ENCODE results near the gene PRKAG1.

PRKAG1 gene

DNA sequence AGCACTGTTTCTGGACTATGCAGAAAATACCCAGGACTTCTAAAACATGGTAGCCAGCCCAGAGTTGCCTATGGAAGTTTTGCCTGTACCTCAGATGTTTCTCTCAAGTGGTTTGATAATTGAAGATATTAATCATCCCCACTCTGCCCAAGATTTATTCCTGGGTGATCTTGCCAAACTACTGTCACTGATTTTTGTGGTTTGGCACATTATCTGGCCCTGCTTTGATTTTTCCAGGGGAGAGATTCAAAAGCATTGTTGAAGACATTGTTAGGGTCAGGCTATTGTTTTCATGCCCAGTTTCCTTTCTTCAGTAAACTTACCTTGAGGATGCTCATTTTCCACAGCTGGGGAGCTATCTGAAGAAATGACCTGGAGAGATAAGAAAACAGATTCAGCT is 5.8 kb downstream of the PRKAG1 start:
- H3K27me3 ChIP-seq (ENCODE audit: insufficient read depth, low read length, poor library complexity, severe bottlenecking) = no peaks in the 10 kb centered on the region
- no peaks in the 10 kb centered on the region for H3K9me3 ChIP-seq (ENCODE audit: insufficient read depth, low read depth, low read length)
- H3K79me2 ChIP-seq (ENCODE audit: insufficient read depth, low read length) = 0 out of 2 replicates have a peak, but pooled peaks cover 8% of the 10 kb centered on the region

GRCh38 chr12:49010092-49010668 is 8.4 kb downstream of the PRKAG1 start:
- H3K4me1 ChIP-seq (ENCODE audit: insufficient read depth, low read length, poor library complexity, severe bottlenecking) = no peaks in the 10 kb centered on the region
- H3K9me3 ChIP-seq (ENCODE audit: insufficient read depth, low read depth, low read length) = no peaks in the 10 kb centered on the region
- H3K4me3 ChIP-seq (ENCODE audit: low read length, poor library complexity, severe bottlenecking) = no peak overlapping the region
- H3K27me3 ChIP-seq (ENCODE audit: insufficient read depth, low read length, poor library complexity, severe bottlenecking) = no peaks in the 10 kb centered on the region
- no peaks in the 10 kb centered on the region for H4K20me1 ChIP-seq (ENCODE audit: insufficient read depth, low read length, poor library complexity, severe bottlenecking)
- no peaks in the 10 kb centered on the region for H3K36me3 ChIP-seq (ENCODE audit: insufficient read depth, low read length)
- H3K79me2 ChIP-seq (ENCODE audit: insufficient read depth, low read length) = no peaks in the 10 kb centered on the region
- H3K9me2 ChIP-seq (replicated peaks; ENCODE audit: low read depth, low read length) = no peaks in the 10 kb centered on the region
- H3K9ac ChIP-seq (ENCODE audit: low read depth, low read length, poor library complexity, severe bottlenecking) = no peak overlapping the region
- no peak for TF ChIP-seq EZH2phosphoT487 (IDR thresholded peaks at IDR 0.05; ENCODE audit: borderline replicate concordance)
- TF ChIP-seq CTCF (conservative IDR thresholded peaks at IDR 0.05; ENCODE audit: low read length) = no peak
- no peak overlapping the region for H3K4me2 ChIP-seq (ENCODE audit: low read depth, low read length, poor library complexity, severe bottlenecking)
- no peak overlapping the region for H2AFZ ChIP-seq (ENCODE audit: low read length)
- no peaks in the 10 kb centered on the region for H3F3A ChIP-seq (ENCODE audit: low read depth)

More for the DNA sequence above, 5.8 kb downstream of the PRKAG1 start:
- Histone ChIP-seq H4K20me1 (ENCODE audit: insufficient read depth, low read length, poor library complexity, severe bottlenecking) (no peaks in the 10 kb centered on the region), H3K9me2 (replicated peaks; ENCODE audit: low read depth, low read length) (no peaks in the 10 kb centered on the region), H3F3A (ENCODE audit: low read depth) (no peaks in the 10 kb centered on the region), H3K4me2 (ENCODE audit: low read depth, low read length, poor library complexity, severe bottlenecking) (no peak overlapping the region), H3K9ac (ENCODE audit: low read depth, low read length, poor library complexity, severe bottlenecking) (no peak overlapping the region), H3K4me1 (ENCODE audit: insufficient read depth, low read length, poor library complexity, severe bottlenecking) (peaks cover 4% of the 10 kb centered on the region), H3K4me3 (ENCODE audit: low read length, poor library complexity, severe bottlenecking) (no peak overlapping the region), H3K36me3 (ENCODE audit: insufficient read depth, low read length) (no peaks in the 10 kb centered on the region), H2AFZ (ENCODE audit: low read length) (no peak overlapping the region)
- TF ChIP-seq EZH2phosphoT487 (IDR thresholded peaks at IDR 0.05; ENCODE audit: borderline replicate concordance) = no peak
- no peak for TF ChIP-seq CTCF (conservative IDR thresholded peaks at IDR 0.05; ENCODE audit: low read length)

DNA sequence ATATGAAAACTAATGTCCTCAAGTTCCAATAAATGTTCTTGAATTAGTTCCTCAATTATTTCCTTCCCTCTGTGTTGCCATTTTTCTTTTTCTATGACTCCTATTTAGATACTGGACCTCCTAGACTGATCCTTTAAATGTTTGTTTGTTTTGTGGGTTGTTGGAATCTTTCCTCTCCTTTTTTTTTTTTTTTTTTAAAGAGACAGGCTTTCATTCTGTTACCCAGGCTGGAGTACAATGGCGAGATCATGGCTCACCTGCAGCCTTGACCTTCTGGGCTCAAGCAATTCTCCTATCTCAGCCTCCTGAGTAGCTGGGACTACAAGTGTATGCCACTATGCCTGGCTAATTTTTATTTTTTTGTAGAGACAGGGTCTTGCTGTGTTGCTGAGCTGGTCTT is 9.6 kb downstream of the PRKAG1 start:
- TF ChIP-seq CTCF (conservative IDR thresholded peaks at IDR 0.05; ENCODE audit: low read length) (no peak), EZH2phosphoT487 (IDR thresholded peaks at IDR 0.05; ENCODE audit: borderline replicate concordance) (no peak)
- Histone ChIP-seq H3K79me2 (ENCODE audit: insufficient read depth, low read length) (no peaks in the 10 kb centered on the region), H3K4me2 (ENCODE audit: low read depth, low read length, poor library complexity, severe bottlenecking) (no peak overlapping the region), H3K9ac (ENCODE audit: low read depth, low read length, poor library complexity, severe bottlenecking) (no peak overlapping the region), H3F3A (ENCODE audit: low read depth) (no peaks in the 10 kb centered on the region), H3K9me2 (replicated peaks; ENCODE audit: low read depth, low read length) (no peaks in the 10 kb centered on the region), H3K27me3 (ENCODE audit: insufficient read depth, low read length, poor library complexity, severe bottlenecking) (no peaks in the 10 kb centered on the region), H3K4me1 (ENCODE audit: insufficient read depth, low read length, poor library complexity, severe bottlenecking) (no peaks in the 10 kb centered on the region), H3K9me3 (ENCODE audit: insufficient read depth, low read depth, low read length) (no peaks in the 10 kb centered on the region), H4K20me1 (ENCODE audit: insufficient read depth, low read length, poor library complexity, severe bottlenecking) (no peaks in the 10 kb centered on the region), H3K4me3 (ENCODE audit: low read length, poor library complexity, severe bottlenecking) (no peak overlapping the region), H2AFZ (ENCODE audit: low read length) (no peak overlapping the region), H3K36me3 (ENCODE audit: insufficient read depth, low read length) (no peaks in the 10 kb centered on the region; the same call in 1 of the 2 replicates)

All from Loucy (cell line).